ENCODE data around the gene ZNF776.
A peak's percentile ranks its signal among the peaks of the same experiment; 100 is the strongest.
"Not testable (repeated sequence)": the region's sequence is repeated elsewhere in the genome, so short reads cannot be mapped to it uniquely, and the experiment has no call there.

Gene ZNF776

GRCh38 chr19:57746580-57747471 lies at the start of gene ZNF776:
Gene ZNF776, plus strand, starts transcription at chr19:57746815. Its CDS starts 244 bp downstream, at chr19:57747059.
- peak; percentile 87 for DNase-seq

GRCh38 chr19:57701625-57702024 lies 45.0 kb upstream of the ZNF776 start:
- DNase-seq: no peak

- DNase-seq: no peak
Measured at GRCh38 chr19:57706346-57706745, 40.3 kb upstream of the ZNF776 start.

GRCh38 chr19:57708641-57709361 lies 37.8 kb upstream of the ZNF776 start, which contains the start of gene ZNF154:
Gene ZNF154, minus strand, starts transcription at chr19:57709204. Its CDS starts 233 bp downstream, at chr19:57708971.
- no peak for DNase-seq

- DNase-seq: no peak
Measured at GRCh38 chr19:57709616-57710015, 37.0 kb upstream of the ZNF776 start.

GRCh38 chr19:57712222-57712621 lies 34.4 kb upstream of the ZNF776 start:
- DNase-seq: no peak

GRCh38 chr19:57719424-57719823 lies 27.2 kb upstream of the ZNF776 start:
- DNase-seq: no peak

- no peak for DNase-seq
Measured at GRCh38 chr19:57719901-57720519, 26.6 kb upstream of the ZNF776 start.

GRCh38 chr19:57720878-57721277 lies 25.7 kb upstream of the ZNF776 start:
- DNase-seq: no peak

GRCh38 chr19:57738320-57738719 lies 8.3 kb upstream of the ZNF776 start:
- not testable (repeated sequence) for DNase-seq

- not testable (repeated sequence) for DNase-seq
Measured at GRCh38 chr19:57738770-57739169, 7.8 kb upstream of the ZNF776 start.

GRCh38 chr19:57747472-57747807 lies 825 bp downstream of the ZNF776 start:
- DNase-seq: no peak

- DNase-seq: no peak
Measured at GRCh38 chr19:57748029-57748428, 1.4 kb downstream of the ZNF776 start.

GRCh38 chr19:57754091-57754673 lies 7.6 kb downstream of the ZNF776 start:
- no peak for DNase-seq

- no peak for DNase-seq
Measured at GRCh38 chr19:57755031-57755430, 8.4 kb downstream of the ZNF776 start.

GRCh38 chr19:57757941-57758340 lies 11.3 kb downstream of the ZNF776 start:
- no peak for DNase-seq

GRCh38 chr19:57759096-57759495 lies 12.5 kb downstream of the ZNF776 start:
- no peak for DNase-seq

GRCh38 chr19:57769345-57770131 lies 22.9 kb downstream of the ZNF776 start, which contains the start of gene ZNF586:
Gene ZNF586, plus strand, starts transcription at chr19:57769676. Its CDS starts 167 bp downstream, at chr19:57769843.
- DNase-seq: peak; percentile 79

- no peak for DNase-seq
Measured at GRCh38 chr19:57771417-57771816, 24.8 kb downstream of the ZNF776 start.

- no peak for DNase-seq
Measured at GRCh38 chr19:57773488-57773887, 26.9 kb downstream of the ZNF776 start.

GRCh38 chr19:57776764-57777296 lies 30.2 kb downstream of the ZNF776 start:
- DNase-seq: no peak

- DNase-seq: no peak
Measured at GRCh38 chr19:57778336-57778735, 31.7 kb downstream of the ZNF776 start.
